ENCODE measurements around the gene KRT20.

GRCh38 chr17:40849723-40850122, 35.3 kb downstream of the KRT20 start:
- TF ChIP-seq CTCF (IDR thresholded peaks at IDR 0.05) (no peak), POLR2A (IDR thresholded peaks at IDR 0.05; ENCODE audit: low read length) (no peak), HMGXB4 (CRISPR knock-in tag; IDR thresholded peaks at IDR 0.05; ENCODE audit: borderline replicate concordance) (no peak), JUNB (IDR thresholded peaks at IDR 0.05) (no peak), EP300 (IDR thresholded peaks at IDR 0.05) (no peak), CHD2 (IDR thresholded peaks at IDR 0.05; ENCODE audit: low read length, partially characterized antibody) (no peak), REST (IDR thresholded peaks at IDR 0.05) (no peak), ELK1 (IDR thresholded peaks at IDR 0.05; ENCODE audit: low read depth, low read length) (no peak), USF2 (IDR thresholded peaks at IDR 0.05) (no peak), RCOR1 (IDR thresholded peaks at IDR 0.05; ENCODE audit: low read depth, low read length) (no peak), CHD4 (IDR thresholded peaks at IDR 0.05; ENCODE audit: borderline replicate concordance) (no peak), RNF2 (IDR thresholded peaks at IDR 0.05; ENCODE audit: borderline replicate concordance, low read depth) (no peak), MAFK (IDR thresholded peaks at IDR 0.05; ENCODE audit: partially characterized antibody) (no peak), JUN (IDR thresholded peaks at IDR 0.05) (no peak)
